GM12801 (cell line): ENCODE data around the gene HDAC10.

ENCODE experiments used
- CTCF ChIP-seq: IDR thresholded peaks from one replicate; pipeline ENCODE4 v1.5.1; 2011; ENCODE audit warnings: control low read depth; ENCODE audit not compliant: insufficient read length; ENCODE audit errors: extremely low read depth

Gene HDAC10

DNA sequence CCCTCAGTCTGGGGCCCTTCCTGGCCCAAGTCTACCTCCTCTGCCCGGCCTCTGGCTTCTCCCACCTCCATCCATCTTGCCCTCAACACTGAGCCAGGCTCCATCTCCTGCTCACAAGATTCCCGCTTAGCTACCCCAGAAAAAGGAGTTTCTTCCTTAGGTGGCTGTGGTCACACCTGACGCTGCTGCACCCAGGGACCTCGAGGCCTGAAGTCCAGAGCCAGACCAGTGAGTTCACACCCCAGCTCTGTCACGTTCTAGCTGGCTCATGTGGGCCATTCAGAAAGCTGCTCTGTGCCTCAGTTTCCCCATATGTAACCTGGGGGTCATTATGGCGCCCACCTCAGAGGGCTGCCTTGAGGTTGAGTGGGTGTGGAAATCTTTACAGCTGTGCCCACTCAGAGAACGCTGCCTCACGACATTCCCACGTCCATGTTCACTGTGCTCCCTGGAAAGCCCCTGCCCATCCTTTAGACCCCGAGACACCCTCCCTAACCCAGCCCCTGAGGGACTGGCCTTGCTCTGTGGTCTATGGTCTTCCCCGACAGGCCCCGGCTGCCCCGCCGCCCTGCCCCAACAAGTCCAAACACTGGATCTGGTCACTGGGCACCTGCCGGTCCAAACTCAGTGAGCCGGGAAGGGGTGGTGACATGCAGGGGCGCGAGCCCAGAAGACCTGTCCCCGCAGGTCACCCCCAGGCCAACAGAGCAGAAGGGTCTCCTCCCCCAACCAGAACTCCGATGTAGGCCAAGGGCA is 46.6 kb upstream of the HDAC10 start:
- no peak for TF ChIP-seq CTCF

DNA sequence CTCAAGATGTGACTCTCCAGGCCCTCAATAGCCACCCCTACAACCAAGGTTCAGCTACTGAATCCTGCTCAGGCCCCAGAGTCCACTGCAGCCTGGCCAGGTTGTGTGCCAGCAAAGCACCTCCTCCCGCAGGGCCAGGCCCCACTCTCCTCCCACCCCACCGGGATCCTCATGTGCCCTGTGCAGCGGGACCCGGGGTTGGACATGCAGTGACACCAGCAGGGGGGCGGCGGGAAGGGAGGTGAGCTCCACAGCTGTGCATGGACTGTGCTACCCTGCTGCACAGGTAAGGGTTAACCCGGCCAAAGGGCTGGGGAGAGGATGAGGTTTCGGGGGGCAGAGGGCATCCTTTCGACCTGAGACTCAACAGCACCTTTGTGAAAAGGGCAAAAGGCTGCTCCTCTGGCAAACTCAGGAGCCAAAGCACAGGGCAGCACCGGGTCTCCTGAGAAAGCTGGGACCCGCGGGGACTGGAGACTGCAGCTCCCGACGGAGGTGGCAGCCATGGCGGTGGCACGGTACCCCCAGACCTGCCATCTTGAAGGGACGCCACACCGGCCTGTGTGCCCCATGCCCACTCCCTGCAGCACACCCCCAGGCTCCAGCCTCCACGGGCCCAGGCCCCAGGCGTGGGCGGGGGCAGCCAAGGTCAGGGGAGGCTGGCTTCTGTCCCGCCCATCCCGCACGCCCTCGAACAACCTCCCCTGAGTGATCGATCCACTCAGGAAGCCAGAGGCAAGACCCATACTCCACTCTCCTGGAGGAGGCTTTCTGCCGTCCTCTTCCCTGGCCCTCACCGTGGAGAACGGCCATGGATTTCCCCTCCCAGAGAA is 45.8 kb upstream of the HDAC10 start:
- no peak for TF ChIP-seq CTCF

GRCh38 chr22:50294319-50294656 is 43.2 kb upstream of the HDAC10 start:
- no peak for TF ChIP-seq CTCF

DNA sequence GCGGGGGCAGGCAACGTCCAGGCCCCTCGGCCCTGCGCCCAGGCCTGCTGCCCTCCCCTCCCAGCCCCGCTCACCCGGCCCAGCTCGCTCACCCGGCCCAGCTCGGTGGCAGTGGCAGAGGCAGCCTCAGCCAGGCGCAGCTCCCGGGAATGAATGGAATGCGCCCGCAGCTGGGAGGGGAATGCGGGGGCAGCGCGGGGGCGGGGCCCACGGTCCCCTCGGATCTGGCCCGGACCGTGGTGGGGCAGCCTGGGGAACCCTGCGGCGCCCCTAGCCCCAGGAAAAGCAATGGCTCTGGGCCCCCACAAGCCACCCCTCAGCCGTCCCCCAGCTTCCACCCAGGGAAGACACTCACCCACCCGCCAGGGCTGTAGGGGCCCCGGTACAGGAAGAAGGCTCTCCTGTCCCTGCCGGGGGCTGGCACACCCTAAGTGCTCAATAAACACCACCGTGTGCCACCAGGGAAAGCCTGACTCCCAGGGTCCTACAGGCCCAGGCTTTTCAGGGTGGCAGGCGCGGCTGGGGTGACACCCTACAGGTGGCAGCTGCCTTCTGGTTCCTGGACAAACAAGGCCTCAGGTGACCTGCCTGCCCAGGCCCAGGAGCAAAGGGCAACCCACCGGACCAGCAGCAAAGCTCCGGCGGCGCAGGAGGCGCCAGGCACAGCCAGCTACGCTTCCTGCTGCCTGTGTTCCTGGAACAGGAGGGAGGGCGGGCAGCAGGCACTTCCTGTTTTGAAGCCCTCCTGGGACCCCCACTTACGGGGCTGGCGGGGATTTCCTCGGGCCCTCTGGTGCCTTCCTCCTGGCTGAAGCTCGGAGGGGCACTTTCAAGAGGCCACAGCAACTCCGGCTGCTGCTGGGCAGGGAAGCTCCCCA is 42.6 kb upstream of the HDAC10 start:
- TF ChIP-seq CTCF: no peak

GRCh38 chr22:50292643-50293440 is 41.8 kb upstream of the HDAC10 start:
- TF ChIP-seq CTCF: no peak

GRCh38 chr22:50289942-50290630 is 39.0 kb upstream of the HDAC10 start:
- no peak for TF ChIP-seq CTCF
